SK-N-SH (cell line): Measurements from ENCODE around the gene LUC7L3.

ENCODE experiments used
- CTCF ChIP-seq: fragments of 200-600 bp; sonication (generic); IDR thresholded peaks from 2 replicates; pipeline ENCODE4 v1.6.1; 2017; ENCODE audit warnings: antibody characterized with exemption, mild to moderate bottlenecking, moderate library complexity
- EP300 ChIP-seq, 2 experiments: IDR thresholded peaks; 2 replicates each; pipeline versions ENCODE4 v1.4.0 to v1.6.1; 2012; ENCODE audit warnings: borderline replicate concordance in 1 of 2, low read depth in 1 of 2, low read length in 1 of 2
- RXRA ChIP-seq: IDR thresholded peaks from 2 replicates; pipeline ENCODE4 v1.4.0; 2012; ENCODE audit warnings: low read depth, mild to moderate bottlenecking, borderline replicate concordance
- TCF12 ChIP-seq: IDR thresholded peaks from 2 replicates; pipeline ENCODE4 v1.4.0; 2012
- TF ChIP-seq, protein P1 (sequence below): IDR thresholded peaks from 2 replicates; pipeline ENCODE4; 2012

GRCh38 chr17:50675190-50675589 lies 44.2 kb upstream of the LUC7L3 start:
- TF ChIP-seq EP300 (IDR thresholded peaks at IDR 0.05; ENCODE audit: borderline replicate concordance in 1 of 2, low read depth in 1 of 2, low read length in 1 of 2) (no peak), CTCF (no peak), TCF12 (no peak), RXRA (no peak)
- TF ChIP-seq, protein P1, sequence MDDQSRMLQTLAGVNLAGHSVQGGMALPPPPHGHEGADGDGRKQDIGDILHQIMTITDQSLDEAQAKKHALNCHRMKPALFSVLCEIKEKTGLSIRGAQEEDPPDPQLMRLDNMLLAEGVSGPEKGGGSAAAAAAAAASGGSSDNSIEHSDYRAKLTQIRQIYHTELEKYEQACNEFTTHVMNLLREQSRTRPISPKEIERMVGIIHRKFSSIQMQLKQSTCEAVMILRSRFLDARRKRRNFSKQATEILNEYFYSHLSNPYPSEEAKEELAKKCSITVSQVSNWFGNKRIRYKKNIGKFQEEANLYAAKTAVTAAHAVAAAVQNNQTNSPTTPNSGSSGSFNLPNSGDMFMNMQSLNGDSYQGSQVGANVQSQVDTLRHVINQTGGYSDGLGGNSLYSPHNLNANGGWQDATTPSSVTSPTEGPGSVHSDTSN = no peak
